Mucosa of descending colon (tissue), 3 donors: ENCODE results near the gene TRIM27. TPM values are rescaled to one million over a fixed set of nuclear protein-coding genes. Genes with fewer than 3 reads are reported as not detected.

Source experiments
- ATAC-seq: fragments of 200-7000 bp; cut with Tn5 transposase; one replicate; pipeline ENCODE4 v1.9.1; 2020; ENCODE audit warnings: mild to moderate bottlenecking, moderate library complexity
- DNase-seq, 3 donors: peaks; one replicate each; pipeline ENCODE4 v3.0.0-alpha.2; 2020
- H3K36me3 ChIP-seq: fragments of 200-600 bp; one replicate; pipeline ENCODE4 v1.8.0; 2021; ENCODE audit warnings: low read depth, mild to moderate bottlenecking
- H3K4me1 ChIP-seq: fragments of 200-600 bp; one replicate; pipeline ENCODE4 v1.8.0; 2021; ENCODE audit warnings: low read depth, mild to moderate bottlenecking
- H3K4me3 ChIP-seq: fragments of 200-600 bp; one replicate; pipeline ENCODE4 v1.8.0; 2021; ENCODE audit warnings: mild to moderate bottlenecking
- H3K9me3 ChIP-seq: fragments of 200-600 bp; one replicate; pipeline ENCODE4 v1.8.0; 2021; ENCODE audit warnings: mild to moderate bottlenecking
- CTCF ChIP-seq: fragments of 200-600 bp; IDR thresholded peaks from one replicate; pipeline ENCODE4 v1.8.0; 2022; ENCODE audit warnings: antibody characterized with exemption, mild to moderate bottlenecking
- intact Hi-C, 2 donors: fragments of 100-400 bp; cut with DNase I in 1 of 2; cut with micrococcal nuclease in 1 of 2; formaldehyde crosslinking; loops; one replicate each; pipeline versions ENCODE4 v1.11.0 to v1.11.1; 2022; cut with DNase I, micrococcal nuclease
- total RNA-seq, 3 donors: library from RNA; stranded (reverse); fragmentation: NEBNext Ultra II Directional in 2 of 3; extraction: Animal tissue kit (Norgen Biotek cat#: 25700) in 2 of 3; gene quantifications; one replicate each; pipeline versions ENCODE4 v1.2.1 to v1.2.4, GENCODE V29; 2021 to 2023
- donor health status: DM: no; HTN: no; CAD: no; lungs with moderate emphysema.
- donor health status: DM: no; HTN: no; CAD: no.
- donor health status: DM: no; HTN: yes; CAD: no.

The TRIM27 gene
- total RNA-seq, 3 donors from 2014 or later = 33.1 to 37.2 (median 35.5) TPM

GRCh38 chr6:28886079-28886439, 37.7 kb downstream of the TRIM27 start:
- H3K9me3 ChIP-seq = no peaks in the 10 kb centered on the region
- H3K36me3 ChIP-seq = no peaks in the 10 kb centered on the region
- H3K4me1 ChIP-seq = no peaks in the 10 kb centered on the region
- no peak for DNase-seq
- intact Hi-C loops = no loop called here
- H3K4me3 ChIP-seq = no peak overlapping the region
- TF ChIP-seq CTCF = no peak
- ATAC-seq = no peak

- Histone ChIP-seq H3K9me3 (no peaks in the 10 kb centered on the region), H3K4me3 (no peak overlapping the region), H3K36me3 (no peaks in the 10 kb centered on the region), H3K4me1 (no peaks in the 10 kb centered on the region)
- DNase-seq = peak in 1 of 3 donors; percentile 38
- peak; percentile 70 for ATAC-seq
- intact Hi-C loops = no loop called here
- TF ChIP-seq CTCF = no peak
Measured at GRCh38 chr6:28884423-28885131, 39.2 kb downstream of the TRIM27 start.

GRCh38 chr6:28880894-28881780, 42.6 kb downstream of the TRIM27 start:
- Histone ChIP-seq H3K36me3 (no peaks in the 10 kb centered on the region), H3K9me3 (no peaks in the 10 kb centered on the region), H3K4me1 (no peaks in the 10 kb centered on the region), H3K4me3 (no peak overlapping the region)
- ATAC-seq (peak; percentile 47), DNase-seq (peak in 2 of 3 donors; percentile 74 to 81)
- intact Hi-C loops = no loop called here
- TF ChIP-seq CTCF = no peak

- ATAC-seq = no peak
Measured at GRCh38 chr6:28880519-28880893, 43.3 kb downstream of the TRIM27 start.

GRCh38 chr6:28876710-28877109, 47.1 kb downstream of the TRIM27 start:
- no peak for DNase-seq
- H3K36me3 ChIP-seq = no peaks in the 10 kb centered on the region
- no peak for TF ChIP-seq CTCF
- ATAC-seq = peak; percentile 81
- no peaks in the 10 kb centered on the region for H3K9me3 ChIP-seq
- no peak overlapping the region for H3K4me3 ChIP-seq
- intact Hi-C loops = no loop called here
- no peaks in the 10 kb centered on the region for H3K4me1 ChIP-seq

More at GRCh38 chr6:28880519-28880893, 43.3 kb downstream of the TRIM27 start:
- Histone ChIP-seq H3K9me3 (no peaks in the 10 kb centered on the region), H3K4me1 (no peaks in the 10 kb centered on the region), H3K36me3 (no peaks in the 10 kb centered on the region), H3K4me3 (no peak overlapping the region)
- TF ChIP-seq CTCF = no peak
- intact Hi-C loops = no loop called here
- no peak for DNase-seq
